Type B pancreatic cell (in vitro differentiated cells): Measurements from ENCODE around the gene PIM3. TPM values are rescaled to one million over a fixed set of nuclear protein-coding genes. Genes with fewer than 3 reads are reported as not detected.

Source experiments
- DNase-seq: peaks from one replicate; pipeline ENCODE4 v3.0.0; 2021; ENCODE audit warnings: mixed read lengths; ENCODE audit not compliant: unreplicated experiment; ENCODE audit errors: extremely low spot score
- H3K27ac Mint-ChIP-seq: 2 replicates; pipeline ENCODE4 v1.8.0; 2021; ENCODE audit warnings: mild to moderate bottlenecking, mixed read lengths
- H3K27me3 Mint-ChIP-seq: 2 replicates; pipeline ENCODE4 v1.8.0; 2021; ENCODE audit warnings: mixed read lengths
- H3K36me3 Mint-ChIP-seq: 2 replicates; pipeline ENCODE4 v1.8.0; 2021; ENCODE audit warnings: mixed read lengths
- H3K4me1 Mint-ChIP-seq: one replicate; pipeline ENCODE4 v1.8.0; 2021; ENCODE audit warnings: mixed read lengths; ENCODE audit not compliant: unreplicated experiment
- H3K4me3 Mint-ChIP-seq: 2 replicates; pipeline ENCODE4 v1.8.0; 2021; ENCODE audit warnings: mild to moderate bottlenecking, mixed read lengths
- H3K9me3 Mint-ChIP-seq: 2 replicates; pipeline ENCODE4 v1.8.0; 2021; ENCODE audit warnings: mixed read lengths
- total RNA-seq: library from RNA; stranded (reverse); gene quantifications from 2 replicates; pipeline ENCODE4 v1.2.1, GENCODE V29; 2021; ENCODE audit warnings: low replicate concordance
- TF ChIP-seq, protein P1 (sequence below): fragments of 200-600 bp; sonication (generic); conservative IDR thresholded peaks from 2 replicates; pipeline ENCODE4 v1.5.0; 2021; ENCODE audit warnings: antibody characterized with exemption, mild to moderate bottlenecking

The PIM3 gene
- total RNA-seq, 1 donor from 2014 or later, result 36.7 TPM

DNA sequence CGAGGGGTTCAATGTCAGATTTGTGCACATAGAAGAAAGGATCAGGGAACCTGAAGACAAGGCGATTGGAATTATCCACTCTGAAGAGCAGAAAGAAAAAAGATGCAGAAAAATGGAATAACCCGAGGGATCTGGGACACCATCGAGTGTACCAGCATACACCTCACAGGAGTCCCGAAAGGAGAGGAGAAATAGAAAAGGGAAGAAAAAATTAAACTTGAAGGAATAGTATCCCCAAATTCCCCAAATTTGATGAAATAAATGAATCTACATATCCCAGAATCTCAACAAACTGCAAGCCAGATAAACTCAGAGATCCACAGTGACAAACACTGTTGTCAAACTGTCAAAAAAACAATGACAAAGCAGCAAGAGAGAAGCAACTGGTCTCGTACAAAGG, 30.6 kb downstream of the PIM3 start:
- H3K27me3 Mint-ChIP-seq, result peaks cover 29% of the 10 kb centered on the region
- TF ChIP-seq, protein P1, sequence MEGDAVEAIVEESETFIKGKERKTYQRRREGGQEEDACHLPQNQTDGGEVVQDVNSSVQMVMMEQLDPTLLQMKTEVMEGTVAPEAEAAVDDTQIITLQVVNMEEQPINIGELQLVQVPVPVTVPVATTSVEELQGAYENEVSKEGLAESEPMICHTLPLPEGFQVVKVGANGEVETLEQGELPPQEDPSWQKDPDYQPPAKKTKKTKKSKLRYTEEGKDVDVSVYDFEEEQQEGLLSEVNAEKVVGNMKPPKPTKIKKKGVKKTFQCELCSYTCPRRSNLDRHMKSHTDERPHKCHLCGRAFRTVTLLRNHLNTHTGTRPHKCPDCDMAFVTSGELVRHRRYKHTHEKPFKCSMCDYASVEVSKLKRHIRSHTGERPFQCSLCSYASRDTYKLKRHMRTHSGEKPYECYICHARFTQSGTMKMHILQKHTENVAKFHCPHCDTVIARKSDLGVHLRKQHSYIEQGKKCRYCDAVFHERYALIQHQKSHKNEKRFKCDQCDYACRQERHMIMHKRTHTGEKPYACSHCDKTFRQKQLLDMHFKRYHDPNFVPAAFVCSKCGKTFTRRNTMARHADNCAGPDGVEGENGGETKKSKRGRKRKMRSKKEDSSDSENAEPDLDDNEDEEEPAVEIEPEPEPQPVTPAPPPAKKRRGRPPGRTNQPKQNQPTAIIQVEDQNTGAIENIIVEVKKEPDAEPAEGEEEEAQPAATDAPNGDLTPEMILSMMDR, result no peak
- H3K4me1 Mint-ChIP-seq, result no peaks in the 10 kb centered on the region

GRCh38 chr22:49991907-49992533, 31.4 kb downstream of the PIM3 start:
- peaks cover 21% of the 10 kb centered on the region for H3K27me3 Mint-ChIP-seq
- H3K4me3 Mint-ChIP-seq, result no peak overlapping the region
- no peak for DNase-seq
- H3K4me1 Mint-ChIP-seq, result no peaks in the 10 kb centered on the region
- TF ChIP-seq, protein P1, result no peak
- no peak overlapping the region for H3K27ac Mint-ChIP-seq
- peaks cover 12% of the 10 kb centered on the region for H3K9me3 Mint-ChIP-seq
- peaks cover 3% of the 10 kb centered on the region for H3K36me3 Mint-ChIP-seq

More for the DNA sequence above, 30.6 kb downstream of the PIM3 start:
- H3K36me3 Mint-ChIP-seq, result peaks cover 3% of the 10 kb centered on the region
- H3K9me3 Mint-ChIP-seq, result peaks cover 14% of the 10 kb centered on the region
- no peak overlapping the region for H3K27ac Mint-ChIP-seq
- DNase-seq, result no peak
- no peak overlapping the region for H3K4me3 Mint-ChIP-seq

- Mint-ChIP-seq H3K9me3 (peaks cover 12% of the 10 kb centered on the region), H3K27ac (no peak overlapping the region), H3K4me1 (no peaks in the 10 kb centered on the region), H3K4me3 (no peak overlapping the region), H3K27me3 (peaks cover 16% of the 10 kb centered on the region), H3K36me3 (peaks cover 3% of the 10 kb centered on the region)
- DNase-seq, result no peak
- TF ChIP-seq, protein P1, result peak; percentile 71
These were observed 32.5 kb downstream of the PIM3 start for GRCh38 chr22:49992921-49993648.

- no peak overlapping the region for H3K27ac Mint-ChIP-seq
- peaks cover 3% of the 10 kb centered on the region for H3K4me1 Mint-ChIP-seq
- peaks cover 3% of the 10 kb centered on the region for H3K36me3 Mint-ChIP-seq
- H3K9me3 Mint-ChIP-seq, result peaks cover 8% of the 10 kb centered on the region
- peaks cover 19% of the 10 kb centered on the region for H3K27me3 Mint-ChIP-seq
- no peak for DNase-seq
- TF ChIP-seq, protein P1, result no peak
- H3K4me3 Mint-ChIP-seq, result no peak overlapping the region
These were observed 33.2 kb downstream of the PIM3 start for GRCh38 chr22:49993649-49994360.

- peaks cover 22% of the 10 kb centered on the region for H3K27me3 Mint-ChIP-seq
- H3K36me3 Mint-ChIP-seq, result peaks cover 3% of the 10 kb centered on the region
- no peak overlapping the region for H3K27ac Mint-ChIP-seq
- DNase-seq, result no peak
- no peak overlapping the region for H3K4me3 Mint-ChIP-seq
- H3K9me3 Mint-ChIP-seq, result peaks cover 8% of the 10 kb centered on the region
- peaks cover 3% of the 10 kb centered on the region for H3K4me1 Mint-ChIP-seq
- TF ChIP-seq, protein P1, result no peak
These were observed 33.9 kb downstream of the PIM3 start for GRCh38 chr22:49994361-49995040.
